Mucosa of gallbladder (tissue), 1 donor: ENCODE data around the gene MAS1L. TPM values are rescaled to one million over a fixed set of nuclear protein-coding genes. Genes with fewer than 3 reads are reported as not detected.

Experiments
- DNase-seq: peaks from one replicate; pipeline ENCODE4 v3.0.0-alpha.2; 2020; ENCODE audit warnings: low spot score
- total RNA-seq: library from RNA; stranded (reverse); gene quantifications from one replicate; pipeline ENCODE4 v1.2.1, GENCODE V29; 2021
- donor health status: DM: no; HTN: no; CAD: no.

The MAS1L gene
- total RNA-seq: 0.26 TPM

DNA sequence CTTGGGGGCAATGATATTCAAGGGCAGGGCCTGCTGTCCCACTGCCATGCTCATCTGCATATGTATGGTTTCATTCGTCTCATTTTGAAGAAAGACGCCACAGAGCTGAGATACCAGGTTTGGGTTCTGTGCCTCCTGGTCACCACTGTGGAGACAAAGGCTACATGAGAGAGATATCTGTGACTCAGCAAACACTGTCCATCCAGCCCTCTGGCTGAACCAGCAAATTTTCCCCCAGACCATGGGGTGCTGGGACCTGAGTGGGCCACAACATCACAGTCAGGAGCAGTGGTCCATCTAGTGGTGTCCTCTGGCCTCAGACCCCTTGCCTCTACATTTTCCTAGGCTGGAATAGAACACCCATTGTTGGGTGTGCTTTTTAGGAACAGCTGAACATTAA, at the start of gene MAS1L:
TSS of gene MAS1L (minus strand) at position 297 of the 400 bp plus-strand sequence. CDS start at position 243, 54 bp downstream.
- no peak for DNase-seq

DNA sequence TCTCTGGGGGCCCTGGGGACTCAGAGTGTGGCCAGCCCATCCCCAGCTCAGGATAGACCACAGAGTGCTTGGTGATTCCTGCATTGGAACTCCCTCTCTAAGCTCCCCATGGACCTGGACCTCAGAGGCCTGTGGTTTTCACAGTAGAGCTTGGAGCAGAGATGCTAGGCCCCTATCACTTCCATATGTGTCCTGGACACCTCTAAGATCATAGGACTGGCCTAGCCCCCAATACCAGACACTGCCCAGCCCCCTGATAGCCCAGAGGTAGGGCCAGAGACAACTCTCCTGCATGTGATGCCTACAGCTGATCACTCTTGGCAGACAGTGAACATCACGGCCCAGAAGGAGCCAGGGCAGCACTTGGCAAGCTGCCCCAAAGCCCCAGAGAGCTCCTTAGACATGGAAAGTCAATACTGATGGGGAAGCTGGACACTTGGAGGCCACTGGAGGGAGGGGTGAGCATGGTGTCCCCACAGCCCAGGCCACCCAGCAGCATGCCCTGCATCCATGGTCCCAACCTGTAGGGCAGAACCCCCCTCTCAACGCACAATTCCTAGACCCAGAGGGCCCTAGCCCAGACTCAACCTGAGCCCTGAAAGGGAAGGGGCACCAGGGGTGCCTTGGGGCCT, 44.7 kb upstream of the MAS1L start:
- no peak for DNase-seq

- DNase-seq: peak; percentile 4
Measured at GRCh38 chr6:29531668-29532067, 43.9 kb upstream of the MAS1L start.

- DNase-seq: no peak
Measured at GRCh38 chr6:29530671-29531310, 43.0 kb upstream of the MAS1L start.

DNA sequence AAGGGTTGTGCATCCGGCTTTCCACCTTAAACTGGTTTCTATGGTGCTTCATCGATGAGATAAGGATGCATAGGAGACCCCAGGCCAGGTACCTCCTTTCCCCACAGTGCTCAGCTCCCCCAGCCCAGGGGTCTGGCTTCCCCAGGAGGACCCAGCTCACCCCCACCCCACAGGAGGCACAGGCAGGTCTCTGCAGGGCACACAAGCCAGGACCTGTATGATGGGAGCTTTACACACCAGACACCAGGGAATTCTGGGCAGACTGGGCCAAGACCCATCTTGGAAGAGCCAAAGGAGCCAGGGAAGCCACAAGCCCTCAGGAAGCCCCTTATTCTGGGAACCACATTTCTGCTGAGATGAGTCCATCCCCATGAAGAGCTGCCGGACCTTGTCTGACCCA, 42.2 kb upstream of the MAS1L start:
- DNase-seq: no peak

DNA sequence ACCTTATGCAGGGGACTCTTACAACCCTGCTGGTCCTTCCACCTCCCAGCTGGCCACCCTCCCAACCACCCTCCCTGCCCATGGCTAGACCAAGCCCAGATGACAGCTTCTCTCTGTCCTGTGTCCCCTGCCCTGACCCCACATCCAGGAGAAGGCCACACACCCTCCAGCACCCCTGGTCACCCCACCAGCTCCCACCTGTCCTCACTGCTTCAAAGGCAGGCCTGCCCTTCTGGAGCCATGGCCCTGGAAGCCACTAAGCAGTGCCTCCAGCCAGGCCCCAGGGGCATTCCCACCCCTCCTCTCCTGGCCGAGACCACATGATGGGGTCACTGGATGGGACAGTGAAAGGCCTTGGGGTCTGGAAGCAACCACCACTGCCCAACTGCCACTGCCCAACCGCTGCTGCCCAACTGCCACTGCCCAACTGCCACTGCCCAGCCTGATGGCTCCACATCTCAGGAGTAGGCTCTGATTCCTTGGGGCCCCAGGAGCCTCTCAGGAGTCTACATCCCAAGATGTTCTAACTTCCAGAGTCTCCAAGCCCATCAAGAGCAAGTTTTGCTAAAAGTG, 41.3 kb upstream of the MAS1L start:
- DNase-seq: no peak

DNA sequence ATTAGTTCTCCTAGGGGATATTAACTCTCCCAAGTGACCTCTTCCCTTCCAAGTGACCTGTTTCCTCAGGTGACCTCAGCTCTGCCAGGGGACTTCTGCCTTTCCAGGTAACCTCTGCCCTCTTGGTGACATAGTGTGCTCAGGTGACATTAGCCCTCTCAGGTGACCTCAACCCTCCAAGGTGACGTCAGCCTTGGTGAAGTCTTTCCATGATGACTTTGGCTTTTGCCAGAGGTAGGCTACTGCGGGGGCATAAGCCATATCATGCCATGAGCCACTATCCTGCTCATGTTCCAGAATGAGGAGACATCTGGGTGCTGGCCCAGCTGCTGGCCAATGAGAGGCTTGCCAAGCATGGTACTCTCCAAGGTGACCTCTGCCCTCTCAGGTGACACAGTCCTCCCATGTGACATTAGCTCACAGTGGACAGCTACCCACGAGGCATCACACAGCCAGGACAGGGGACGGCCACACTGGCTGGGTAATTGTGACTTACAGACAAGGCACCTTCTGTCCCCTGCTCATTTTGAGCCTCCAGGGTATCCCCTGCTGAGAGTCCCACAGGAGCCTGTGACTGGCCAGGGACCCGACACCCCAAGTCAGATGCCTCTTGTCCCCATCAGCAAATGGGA, 40.7 kb upstream of the MAS1L start:
- no peak for DNase-seq

DNA sequence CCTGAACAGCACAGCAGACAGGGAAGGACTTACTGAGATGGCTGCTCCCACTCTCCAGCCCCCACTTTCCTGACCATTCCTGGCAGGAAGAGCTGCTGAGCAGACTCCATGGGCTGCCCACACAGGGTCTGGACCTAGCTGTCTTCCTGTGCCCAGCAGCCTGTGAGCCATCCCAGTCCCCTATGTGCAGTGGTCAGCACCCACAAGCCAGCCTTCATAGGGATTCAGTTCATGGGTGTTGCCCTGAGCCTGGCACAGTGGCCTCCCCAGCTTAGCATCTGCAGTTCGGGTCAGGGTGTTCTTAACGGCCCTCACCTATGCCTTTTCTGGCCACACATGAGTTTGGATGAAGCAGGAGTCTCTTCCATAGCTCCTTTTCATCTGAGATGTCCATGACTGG, 39.8 kb upstream of the MAS1L start:
- peak; percentile 0 for DNase-seq

GRCh38 chr6:29527126-29527525, 39.4 kb upstream of the MAS1L start:
- DNase-seq: no peak

- DNase-seq: no peak
Measured at GRCh38 chr6:29525311-29525639, 37.5 kb upstream of the MAS1L start.

DNA sequence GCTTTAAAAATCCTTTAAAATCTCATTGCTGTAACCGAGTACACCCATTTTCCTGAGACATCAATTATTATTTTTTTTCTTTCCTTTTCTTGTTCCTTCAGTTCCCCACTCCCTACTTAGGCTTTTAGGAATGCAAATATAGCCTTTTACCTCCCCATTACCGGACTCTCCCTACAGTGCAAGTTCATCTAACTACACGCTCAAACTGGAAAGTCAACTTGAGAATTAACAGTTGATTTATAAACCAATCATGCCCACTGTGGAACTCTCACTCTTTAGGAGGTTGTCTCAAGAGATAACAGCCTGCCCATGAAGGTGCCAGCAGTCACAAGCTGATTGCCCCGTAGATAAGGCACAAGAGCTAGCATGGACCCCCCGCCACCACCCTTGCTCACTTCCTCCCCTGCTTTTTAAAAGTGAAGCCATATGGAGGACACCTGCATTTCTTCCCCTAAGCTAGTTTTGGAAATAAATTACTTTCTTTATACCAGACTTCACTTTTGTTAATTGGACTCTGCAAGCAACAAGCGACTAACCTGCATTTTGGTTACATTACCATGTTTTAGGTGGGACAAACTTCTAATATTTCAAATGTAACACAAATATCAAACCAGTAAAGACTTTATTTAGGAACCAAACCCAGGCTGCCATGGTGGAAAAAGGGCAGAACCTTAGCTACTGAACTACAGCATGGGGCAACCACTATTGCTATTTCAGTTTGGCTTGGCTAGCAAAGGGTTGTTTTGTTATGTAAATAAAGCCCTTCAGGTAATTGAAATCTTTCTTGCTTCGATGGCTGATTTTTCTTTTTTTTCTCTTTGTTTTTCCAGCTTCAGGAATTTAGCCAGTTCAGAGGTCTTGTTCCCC, 36.9 kb upstream of the MAS1L start:
- DNase-seq: peak; percentile 56

DNA sequence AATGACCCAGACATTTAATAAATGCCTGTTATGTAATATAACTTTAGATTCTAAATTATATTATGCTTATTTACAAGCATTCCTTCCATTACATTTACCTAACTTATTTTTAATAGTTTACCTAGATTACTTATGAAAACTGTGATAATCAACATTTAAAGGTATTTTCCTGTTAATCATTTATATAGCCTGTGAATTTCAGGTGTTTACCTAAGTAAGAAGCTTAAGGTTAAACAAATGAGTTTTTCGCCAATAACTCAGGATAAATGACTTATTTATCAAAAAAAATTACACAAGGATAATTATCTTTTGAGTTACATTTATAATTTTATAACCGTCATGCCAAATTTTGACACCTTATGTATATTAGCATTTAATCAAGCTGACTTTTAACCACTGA, 36.3 kb upstream of the MAS1L start:
- no peak for DNase-seq

GRCh38 chr6:29522227-29522626, 34.5 kb upstream of the MAS1L start:
- no peak for DNase-seq

GRCh38 chr6:29521006-29521680, 33.4 kb upstream of the MAS1L start:
- DNase-seq: peak; percentile 9

- no peak for DNase-seq
Measured at GRCh38 chr6:29520232-29520631, 32.5 kb upstream of the MAS1L start.

DNA sequence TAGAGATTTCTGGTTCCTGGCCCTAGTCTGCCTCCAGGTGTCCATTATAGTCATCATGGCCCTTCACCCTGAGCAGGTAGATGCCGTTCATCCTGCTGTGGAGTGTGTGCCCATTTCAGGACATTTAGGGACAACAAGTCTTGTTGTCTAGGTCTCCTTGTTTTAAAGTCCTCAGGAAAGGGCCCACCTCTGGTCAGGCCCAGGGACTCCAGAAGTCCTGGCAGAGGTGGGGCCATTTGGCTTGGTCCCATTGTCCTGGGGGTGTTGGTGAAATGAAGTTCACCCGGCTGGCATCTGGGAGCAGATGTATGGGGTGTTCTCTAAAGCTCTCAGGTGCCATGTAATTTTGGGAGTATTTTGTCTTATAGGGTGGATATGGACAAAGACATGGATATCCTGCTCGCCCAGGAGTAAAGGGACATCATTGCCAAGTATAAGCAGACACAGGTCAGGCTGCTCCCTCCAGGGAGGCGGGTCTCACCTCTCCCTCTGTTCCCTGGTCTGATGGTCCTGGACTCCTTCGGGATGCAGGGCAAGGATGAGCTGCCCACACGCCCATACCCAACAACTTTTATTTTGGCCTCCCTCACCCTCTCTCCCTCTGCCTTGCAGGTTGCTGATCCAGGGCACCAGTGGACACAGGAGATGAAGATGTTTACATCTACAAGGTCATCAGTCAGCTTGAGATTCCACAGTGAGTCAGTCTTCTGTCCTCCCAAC, 31.7 kb upstream of the MAS1L start:
- DNase-seq: no peak

- DNase-seq: no peak
Measured at GRCh38 chr6:29517728-29518440, 30.1 kb upstream of the MAS1L start.

GRCh38 chr6:29517245-29517644, 29.5 kb upstream of the MAS1L start:
- no peak for DNase-seq

GRCh38 chr6:29516108-29516507, 28.4 kb upstream of the MAS1L start:
- no peak for DNase-seq

DNA sequence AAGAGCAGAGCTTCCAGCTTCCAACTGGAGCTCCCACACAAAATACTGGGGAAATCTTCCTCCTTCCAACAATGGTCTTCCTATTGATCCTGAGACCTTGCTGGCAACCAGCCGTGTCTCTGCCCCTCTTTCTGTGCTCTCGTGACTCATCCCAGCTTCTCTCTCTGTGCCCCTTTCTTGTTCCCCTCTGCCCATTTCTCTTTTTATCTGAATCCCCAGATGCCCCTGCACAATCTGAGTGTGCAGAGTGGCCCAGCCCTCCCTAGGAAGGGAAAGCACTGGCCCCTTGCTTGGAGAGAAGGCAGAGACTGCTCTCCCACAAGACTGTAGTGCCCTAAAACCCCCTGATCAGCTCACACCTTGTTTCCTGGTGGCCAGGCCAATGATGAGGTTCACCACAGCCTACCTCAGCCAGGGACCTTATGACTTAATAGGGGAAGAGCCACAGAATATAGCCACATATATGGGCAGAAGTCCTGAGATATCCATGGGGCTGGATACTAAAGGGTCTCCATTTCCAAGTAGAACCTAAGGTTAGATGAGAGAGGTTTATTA, 23.1 kb upstream of the MAS1L start:
- DNase-seq: no peak
